GM18508 (cell line): ENCODE results near the gene HACE1.
"Not testable (repeated sequence)": the region's sequence is repeated elsewhere in the genome, so short reads cannot be mapped to it uniquely, and the experiment has no call there.

Experiments
- ATAC-seq: cut with Tn5 transposase; IDR thresholded peaks from one replicate; pipeline ENCODE4 v1.9.1; 2021; ENCODE audit warnings: moderate number of reproducible peaks; ENCODE audit not compliant: insufficient read depth, unreplicated experiment

HACE1 gene

DNA sequence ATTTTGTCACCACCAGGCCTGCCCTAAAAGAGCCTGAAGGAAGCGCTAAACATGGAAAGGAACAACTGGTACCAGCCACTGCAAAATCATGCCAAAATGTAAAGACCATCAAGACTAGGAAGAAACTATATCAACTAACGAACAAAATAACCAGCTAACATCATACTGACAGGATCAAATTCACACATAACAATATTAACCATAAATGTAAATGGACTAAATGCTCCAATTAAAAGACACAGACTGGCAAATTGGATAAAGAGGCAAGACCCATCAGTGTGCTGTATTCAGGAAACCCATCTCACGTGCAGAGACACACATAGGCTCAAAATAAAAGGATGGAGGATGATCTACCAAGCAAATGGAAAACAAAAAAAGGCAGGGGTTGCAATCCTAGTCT lies 120.6 kb downstream of the HACE1 start:
- not testable (repeated sequence) for ATAC-seq

DNA sequence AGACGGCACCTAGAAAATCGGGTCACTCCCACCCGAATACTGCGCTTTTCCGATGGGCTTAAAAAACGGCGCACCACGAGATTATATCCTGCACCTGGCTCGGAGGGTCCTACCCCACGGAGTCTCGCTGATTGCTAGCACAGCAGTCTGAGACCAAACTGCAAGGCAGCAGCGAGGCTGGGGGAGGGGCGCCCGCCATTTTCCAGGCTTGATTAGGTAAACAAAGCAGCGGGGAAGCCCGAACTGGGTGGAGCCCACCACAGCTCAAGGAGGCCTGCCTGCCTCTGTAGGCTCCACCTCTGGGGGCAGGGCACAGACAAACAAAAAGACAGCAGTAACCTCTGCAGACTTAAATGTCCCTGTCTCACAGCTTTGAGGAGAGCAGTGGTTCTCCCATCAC lies 122.2 kb downstream of the HACE1 start:
- ATAC-seq = not testable (repeated sequence)

DNA sequence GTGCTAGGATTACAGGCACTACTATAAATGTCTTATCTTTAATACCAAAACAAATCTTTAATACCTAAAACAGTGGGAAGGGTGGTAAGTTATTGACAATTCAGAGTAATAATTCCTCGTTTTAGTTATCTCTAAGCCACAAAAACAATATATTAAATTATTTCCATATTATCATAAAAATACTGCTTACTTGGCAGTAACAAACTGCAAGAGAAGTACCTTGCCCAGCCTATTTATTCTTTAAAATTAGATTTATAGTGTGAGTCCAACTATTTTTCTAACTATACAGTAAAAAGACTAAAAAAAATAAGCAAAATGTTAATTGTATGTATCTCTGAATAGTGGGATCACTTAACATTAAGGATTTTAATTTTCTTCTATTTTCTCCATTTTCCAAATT lies 123.2 kb downstream of the HACE1 start:
- no peak for ATAC-seq

DNA sequence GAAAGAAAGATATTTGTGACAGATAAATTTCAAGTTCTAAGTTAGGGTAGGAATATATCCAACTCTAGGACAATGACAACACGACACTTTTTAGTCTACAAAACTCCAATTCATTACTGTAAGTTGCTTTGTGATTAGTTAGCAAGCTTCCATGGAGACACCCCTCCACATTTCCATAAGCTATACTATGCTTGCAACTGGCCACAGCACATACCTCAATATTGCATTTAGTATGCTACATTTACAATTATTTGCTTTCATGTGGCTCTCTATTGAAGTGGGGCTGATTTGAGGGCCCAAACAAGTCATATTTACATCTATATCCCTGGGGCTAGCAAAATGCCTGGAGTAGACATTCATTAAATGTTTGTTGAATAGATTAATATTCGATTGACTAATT lies 129.3 kb downstream of the HACE1 start:
- no peak for ATAC-seq

DNA sequence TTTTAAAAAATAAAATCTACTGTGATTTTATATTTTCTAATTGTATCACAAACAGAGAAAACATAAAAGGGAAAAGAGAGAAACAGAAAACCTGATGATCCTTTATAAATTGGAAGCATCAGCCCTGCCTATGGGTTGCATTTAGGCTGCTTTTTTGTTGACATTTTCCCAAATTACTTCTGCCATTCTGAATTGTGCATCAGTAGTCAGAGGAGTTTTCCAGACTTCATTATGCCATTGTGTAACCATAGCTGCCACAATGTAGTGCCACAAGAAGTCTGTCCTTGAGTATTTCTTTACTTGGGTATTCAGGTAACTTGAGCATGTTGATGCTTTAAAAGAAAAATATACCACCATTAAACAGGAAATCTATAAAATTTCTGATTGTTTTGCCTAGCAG lies 130.3 kb downstream of the HACE1 start:
- ATAC-seq = no peak

DNA sequence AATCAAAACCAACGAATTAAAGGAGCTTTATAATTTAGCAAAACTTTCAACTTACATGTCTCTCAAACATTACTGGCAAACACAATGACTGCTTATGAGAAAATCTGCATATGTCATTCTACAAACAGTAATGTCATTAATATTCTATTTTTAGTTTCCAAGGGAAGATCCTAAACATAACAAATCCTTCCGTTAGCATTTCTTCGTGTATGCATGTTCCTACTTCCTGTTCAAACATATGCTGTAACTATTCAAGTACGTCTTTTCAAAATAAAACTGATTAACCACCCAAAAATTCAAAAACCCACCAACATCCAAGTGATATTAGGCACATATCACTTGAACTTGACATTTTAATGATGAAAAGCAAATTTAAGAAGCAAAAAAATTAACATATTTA lies 131.3 kb downstream of the HACE1 start:
- no peak for ATAC-seq

DNA sequence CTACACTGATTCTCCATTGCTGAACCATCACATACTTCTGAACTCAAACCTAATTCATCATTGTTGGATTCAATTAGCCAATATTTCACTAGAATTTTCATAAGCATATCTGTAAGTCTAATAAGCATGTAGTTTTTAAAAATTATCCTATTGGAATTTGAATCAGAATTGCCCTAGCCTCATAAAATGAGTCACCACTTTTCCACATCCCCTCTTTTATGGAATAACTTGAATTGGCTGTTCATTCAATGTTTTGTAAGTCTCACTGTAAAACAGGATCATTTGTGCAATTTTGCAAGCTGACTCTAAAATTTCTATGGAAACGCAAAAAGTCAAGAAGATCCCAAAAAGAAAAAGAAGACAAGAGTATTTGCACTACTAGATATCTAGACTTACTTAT lies 141.0 kb downstream of the HACE1 start:
- no peak for ATAC-seq

DNA sequence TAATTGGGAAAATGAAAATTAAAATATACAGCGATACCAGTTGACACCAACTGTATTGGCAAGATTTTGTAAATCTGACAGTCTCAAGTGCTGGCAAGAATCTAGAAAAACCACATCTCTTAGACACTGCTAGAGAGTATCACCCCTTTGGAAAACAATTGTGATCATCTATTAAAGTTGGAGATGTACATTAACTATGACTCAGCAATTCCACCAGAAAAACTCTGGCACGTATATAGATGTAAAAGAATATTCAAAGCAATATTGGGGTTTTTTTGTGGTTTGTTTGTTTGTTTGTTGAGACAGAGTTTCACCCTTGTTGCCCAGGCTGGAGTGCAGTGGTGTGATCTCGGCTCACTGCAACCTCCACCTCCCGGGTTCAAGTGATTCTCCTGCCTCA lies 142.9 kb downstream of the HACE1 start:
- no peak for ATAC-seq

DNA sequence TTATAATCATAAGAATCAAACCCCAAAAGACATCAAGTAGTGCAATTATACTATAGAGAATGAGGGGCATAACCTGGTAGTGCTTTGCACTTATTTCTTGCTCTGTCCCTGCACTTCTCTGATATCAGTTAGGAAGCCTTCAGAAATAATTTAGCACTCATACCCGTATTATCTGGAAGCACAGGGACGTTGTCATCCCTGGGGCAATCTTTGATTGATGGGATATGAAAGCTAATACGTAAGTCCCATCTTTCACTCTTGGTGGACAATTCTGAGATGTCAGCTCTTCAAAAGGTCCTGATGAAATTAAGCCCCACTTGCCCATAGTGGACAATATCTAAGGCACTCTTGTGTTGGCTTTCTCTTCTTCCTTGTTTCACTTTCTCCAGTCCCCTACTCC lies 144.9 kb downstream of the HACE1 start:
- ATAC-seq = no peak

DNA sequence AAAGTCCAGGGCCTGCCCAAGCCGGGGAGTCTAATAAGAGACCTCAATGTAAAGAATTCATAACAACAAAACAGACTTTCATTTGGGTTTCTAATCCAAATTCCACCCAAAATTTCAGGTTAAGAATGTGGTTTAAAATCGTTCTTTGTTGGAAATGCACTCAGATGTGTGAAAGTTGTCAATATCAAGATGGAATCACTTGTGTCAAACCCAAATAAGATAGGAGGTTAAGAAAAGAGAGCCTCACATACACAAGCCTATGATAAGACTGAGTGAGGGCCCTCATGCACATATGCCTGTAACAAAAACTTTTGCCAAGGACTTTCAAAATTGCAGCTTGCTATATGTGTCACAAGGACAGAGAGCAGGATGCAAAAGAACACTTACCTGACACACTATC lies 145.7 kb downstream of the HACE1 start:
- no peak for ATAC-seq

DNA sequence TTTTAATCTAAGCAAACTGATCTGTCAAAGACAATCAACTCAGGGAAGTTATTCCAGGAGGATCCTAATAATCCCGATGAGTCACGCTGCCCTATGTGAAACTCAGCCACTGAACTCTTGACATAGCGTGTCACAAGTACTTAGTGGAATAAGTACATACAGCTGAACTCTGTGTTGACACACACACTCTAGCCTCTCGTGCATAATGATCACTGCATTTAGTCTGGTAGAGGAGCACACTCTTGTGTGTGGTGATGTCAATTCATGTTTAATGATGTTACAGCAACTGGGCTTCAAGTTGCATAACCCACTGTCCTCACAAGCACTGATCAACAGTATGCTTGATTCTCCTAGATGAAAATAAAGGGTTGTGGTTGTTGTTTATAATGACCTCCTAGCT lies 148.3 kb downstream of the HACE1 start:
- no peak for ATAC-seq

DNA sequence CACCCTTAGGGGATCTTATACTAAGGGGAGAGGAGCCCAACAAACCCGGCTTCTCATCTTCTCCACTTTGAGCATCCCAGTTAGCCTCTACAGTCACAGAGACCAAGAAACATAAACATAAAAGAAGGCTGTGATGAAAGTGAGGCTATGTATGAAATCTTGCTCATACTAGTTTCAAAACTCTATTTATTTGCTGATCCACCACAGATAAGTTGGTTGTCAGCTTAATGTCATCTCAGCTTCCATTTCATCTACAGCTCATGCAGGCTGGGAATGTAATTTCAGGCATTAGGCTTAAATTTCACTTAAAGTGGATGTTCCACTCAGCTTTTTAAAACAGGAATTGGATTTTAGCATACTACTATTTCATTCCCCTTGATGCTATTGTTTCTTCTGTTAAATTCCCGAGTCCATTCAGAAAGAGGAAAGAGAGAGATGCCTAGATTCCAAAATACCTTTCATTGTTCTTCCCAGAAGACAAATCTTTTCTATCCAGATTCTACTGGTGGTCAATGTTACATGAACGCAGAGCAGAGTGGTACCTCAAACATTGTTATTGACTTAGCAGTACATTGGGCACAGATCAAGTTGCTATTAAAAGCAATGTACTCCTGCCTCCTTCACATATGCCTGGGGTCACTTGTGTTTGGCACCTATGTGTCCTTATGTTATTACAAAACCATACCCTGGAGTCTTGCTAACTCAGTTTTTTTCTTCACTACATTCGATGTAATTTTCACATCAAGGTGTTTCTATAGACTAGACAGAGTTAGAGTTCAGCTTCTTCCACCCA lies 149.0 kb downstream of the HACE1 start:
- no peak for ATAC-seq

DNA sequence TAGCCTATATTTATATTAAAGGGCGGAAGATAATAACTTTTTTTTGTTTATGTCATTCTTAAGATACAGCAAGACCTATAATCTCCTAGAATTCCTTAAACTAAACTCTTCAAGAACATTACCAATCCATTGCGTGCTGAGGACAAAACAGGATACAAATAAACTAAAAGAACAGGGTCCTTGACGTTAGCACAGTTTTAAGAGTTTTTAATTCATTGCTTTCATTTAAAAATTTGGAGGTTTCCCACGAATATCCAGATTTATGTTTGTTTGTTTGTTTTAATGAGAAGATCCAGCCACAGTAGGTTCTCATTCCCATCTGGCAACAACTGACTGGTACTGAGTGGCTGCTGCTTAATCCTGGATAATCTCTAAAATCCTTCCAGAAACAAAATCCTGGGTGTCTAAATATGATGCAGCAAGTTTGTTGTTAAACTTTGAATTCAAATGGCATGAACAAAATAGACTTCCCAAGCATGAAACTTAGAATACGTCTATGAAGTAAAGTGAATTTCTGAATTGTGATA lies 153.7 kb downstream of the HACE1 start:
- no peak for ATAC-seq

DNA sequence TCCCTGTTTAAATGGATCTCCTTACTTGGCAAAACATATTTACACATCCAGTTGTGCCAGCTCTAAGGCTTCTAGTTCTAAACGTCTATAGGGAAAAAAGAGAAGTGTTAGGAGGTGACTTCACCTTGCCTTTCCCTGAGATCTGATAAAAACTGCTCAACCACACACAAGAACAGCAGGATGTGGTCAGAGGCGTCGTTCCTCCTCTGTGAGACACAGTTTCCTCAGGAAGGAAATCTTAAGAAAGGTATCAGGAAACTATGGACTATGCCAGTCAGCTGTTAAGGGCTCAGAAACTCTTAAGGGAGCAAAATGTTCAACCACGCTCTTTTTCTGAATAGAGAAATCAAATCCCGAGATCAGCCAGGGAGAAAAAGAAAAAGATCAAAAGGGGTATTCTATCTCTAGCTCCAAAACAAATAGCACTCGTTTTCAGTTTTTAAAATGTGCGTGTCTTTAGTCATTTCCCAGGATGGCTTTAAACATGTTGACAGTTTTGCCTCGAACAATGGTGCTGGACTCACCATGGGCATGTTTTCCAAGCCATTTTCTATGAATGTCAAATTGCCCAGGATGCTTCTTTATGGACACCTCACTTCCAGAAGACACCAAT lies 154.5 kb downstream of the HACE1 start:
- ATAC-seq = no peak

DNA sequence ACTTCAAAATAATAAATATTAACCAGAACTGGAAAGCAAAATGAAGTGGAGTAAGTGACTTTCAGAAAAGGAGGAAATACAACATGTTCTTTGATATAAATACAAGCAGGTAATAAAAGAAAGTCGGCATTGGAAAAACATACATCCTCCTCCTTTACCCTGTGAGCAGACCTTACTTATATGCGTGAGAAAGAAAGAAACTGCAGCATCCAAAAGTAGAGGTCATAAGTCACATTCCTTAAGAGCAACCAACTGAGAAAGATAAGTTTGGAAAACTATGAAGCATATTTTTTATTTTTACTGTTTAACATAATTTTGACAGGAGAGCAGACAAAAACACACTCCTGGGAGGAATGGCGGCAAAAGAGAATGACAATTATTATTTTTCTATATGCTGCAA lies 155.5 kb downstream of the HACE1 start:
- ATAC-seq = no peak

DNA sequence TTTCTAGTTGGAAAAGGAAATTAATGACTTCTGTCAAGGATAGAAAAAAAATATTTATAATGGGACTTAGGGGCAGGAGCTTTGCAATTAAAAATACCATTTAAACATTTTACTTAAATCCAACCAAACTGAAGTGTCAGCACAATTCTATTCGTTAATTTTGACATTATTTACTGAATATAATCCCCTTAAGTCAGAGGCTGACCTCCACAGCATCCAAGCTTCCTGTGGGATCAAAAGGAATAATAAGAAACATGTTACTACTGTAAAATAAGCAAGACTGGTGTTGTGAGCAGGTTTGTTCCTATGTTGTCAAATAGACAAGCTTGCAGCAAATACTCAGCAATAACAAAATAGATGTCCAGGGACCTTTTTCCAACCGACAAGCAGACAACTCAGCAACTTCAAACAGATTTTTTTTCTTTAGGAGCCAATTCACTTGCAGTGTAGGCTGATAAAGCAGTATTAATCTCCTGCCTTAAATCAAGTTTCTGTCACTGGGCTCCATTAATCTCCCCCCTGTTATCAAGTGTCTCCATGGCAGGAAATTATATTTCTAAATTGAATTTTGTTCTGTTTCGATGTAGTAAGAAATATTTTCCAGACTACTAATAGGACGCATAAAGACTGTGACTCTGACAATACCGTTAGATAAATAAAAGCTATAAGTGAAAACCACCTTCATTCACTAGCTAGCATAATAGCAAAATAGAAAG lies 157.4 kb downstream of the HACE1 start:
- ATAC-seq = no peak

DNA sequence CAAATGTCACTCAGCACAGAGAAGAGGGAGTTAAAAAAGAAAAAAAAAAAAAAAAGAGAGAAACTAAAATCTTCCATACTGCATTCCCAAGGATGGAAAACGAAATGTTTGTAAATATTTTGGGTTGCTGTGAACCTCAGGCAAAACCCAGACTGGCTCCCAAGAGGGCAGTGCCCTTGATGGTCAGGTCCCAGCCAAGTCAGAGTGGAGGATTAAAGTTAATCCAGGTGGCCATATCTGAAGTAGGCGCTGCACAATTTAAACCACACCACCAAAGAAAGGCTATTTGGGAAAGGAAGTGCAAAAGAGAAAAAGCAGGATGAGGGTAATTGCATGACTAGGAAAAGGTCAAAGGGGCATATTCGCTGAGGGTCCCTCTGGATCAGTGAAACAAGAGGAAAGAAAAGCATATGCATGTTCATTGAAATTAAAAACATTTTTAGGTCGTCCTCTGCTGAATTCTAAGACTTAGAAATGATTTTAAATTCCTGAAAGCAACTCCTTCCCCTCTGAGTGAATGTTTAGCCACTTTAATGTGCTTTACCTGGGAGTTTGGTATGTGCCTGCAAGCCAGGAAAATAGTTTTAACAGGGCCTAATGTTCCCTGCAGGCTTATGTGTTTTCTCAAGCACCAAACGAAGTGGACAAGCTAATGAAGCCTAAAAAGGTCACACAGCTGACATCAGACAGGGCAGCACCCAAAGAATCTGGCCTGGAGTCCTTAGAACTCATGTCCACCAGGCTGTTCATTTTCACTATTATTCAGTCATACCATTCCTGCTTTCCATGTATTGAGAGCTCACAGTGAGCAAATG lies 159.1 kb downstream of the HACE1 start:
- ATAC-seq = no peak

DNA sequence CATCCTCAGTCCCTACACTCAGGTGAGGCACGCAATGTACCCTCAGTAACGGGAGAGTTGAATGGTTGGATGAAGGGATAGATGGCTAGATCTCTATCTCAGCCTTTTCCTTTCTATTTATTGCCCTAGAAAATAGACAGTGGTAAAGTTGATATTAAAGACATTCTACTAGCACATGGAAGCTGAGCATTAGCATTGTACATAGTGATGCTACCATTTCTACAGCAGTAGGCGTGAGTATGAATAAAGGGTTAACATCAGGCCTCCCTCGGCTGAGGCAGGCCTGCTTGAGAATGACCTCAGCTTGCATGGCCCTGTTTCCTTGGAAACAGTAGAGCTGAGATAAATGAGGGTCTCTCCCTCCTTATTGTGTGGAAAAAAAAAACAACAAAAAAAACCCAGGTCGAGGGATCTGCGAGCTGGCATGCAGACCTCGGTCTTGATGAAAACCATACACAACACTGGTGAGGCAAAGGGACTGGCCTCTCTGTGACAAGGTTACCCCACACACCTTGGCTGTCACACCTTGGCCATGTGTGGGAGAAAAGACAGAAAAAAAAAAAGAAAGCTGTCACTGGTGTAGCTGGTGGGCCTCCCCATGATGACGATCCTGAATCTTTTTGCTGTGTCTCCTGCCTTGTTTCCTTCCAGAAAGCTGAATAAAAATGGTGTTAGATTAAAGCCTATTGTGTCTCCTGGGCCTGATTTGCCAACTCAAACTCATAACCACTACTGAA lies 160.0 kb downstream of the HACE1 start:
- ATAC-seq = no peak

DNA sequence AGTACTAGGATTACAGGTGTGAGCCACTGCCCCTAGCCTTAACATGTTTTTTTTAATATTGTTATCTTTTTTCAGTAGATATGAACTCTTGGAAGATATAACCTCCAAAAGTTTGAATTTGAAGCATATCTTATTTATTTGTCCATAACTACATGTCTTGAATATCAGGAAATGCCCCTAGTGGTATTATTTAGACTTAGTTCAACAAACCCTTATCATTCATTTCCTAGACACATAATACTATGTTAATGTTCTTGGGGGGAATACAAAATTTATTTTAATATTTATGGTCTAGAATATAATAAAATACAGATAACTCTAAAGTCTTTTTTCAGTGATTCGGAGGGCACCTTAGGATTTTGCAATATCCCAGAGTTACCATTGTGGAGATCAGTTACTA lies 160.7 kb downstream of the HACE1 start:
- ATAC-seq = no peak

DNA sequence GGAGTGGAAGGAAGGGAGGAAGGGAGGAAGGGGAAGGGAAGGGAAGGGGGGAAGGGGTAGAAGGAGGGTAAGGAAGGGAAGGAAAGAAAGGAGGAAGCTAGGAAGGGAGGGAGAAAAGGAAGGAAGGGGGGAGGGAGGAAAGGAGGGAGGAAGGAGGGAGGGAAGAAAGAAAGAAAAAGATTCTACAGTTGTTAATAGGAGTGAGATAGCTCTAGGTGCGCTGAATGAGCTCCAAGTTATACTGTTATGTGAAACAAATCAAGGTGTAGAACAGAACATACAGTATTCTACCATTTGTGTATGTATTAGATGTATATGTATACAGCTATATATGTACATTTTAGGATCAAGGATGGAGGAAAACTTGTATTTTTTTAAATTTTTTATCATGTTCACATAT lies 167.7 kb downstream of the HACE1 start:
- ATAC-seq = no peak
